22Rv1 (cell line): ENCODE data around the gene CADM3.

Source experiments
- H3K27ac ChIP-seq: fragments of 450-650 bp; 2 replicates; pipeline ENCODE4 v1.5.1; 2017
- ZFX ChIP-seq: fragments of 450-650 bp; IDR thresholded peaks from 2 replicates; pipeline ENCODE4 v1.6.1; 2017; ENCODE audit warnings: antibody characterized with exemption, borderline replicate concordance
- TF ChIP-seq, protein P1 (sequence below): fragments of 450-650 bp; IDR thresholded peaks from 2 replicates; pipeline ENCODE4 v1.5.1; 2017; ENCODE audit warnings: mild to moderate bottlenecking

CADM3 gene

DNA sequence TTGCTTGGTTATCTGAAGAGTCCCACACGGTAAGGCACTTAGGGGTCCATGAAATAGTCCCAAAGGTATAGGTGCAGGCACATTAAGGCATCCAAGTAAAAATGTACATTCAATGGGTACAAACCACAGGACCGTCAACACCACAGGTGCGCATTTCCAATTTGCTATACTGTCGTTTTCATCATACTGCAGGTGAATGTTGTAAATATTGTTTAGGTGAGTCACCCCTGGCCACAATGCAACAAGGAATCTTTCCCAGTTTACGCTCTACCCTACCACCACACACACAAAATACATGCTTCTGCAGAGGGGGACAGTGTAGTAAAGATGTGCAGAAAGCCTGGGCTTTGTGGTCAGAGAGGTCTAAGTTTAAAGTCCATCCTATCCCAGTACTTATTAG lies 13.7 kb downstream of the CADM3 start:
- no peak overlapping the region for H3K27ac ChIP-seq
- TF ChIP-seq ZFX = no peak
- TF ChIP-seq, protein P1, sequence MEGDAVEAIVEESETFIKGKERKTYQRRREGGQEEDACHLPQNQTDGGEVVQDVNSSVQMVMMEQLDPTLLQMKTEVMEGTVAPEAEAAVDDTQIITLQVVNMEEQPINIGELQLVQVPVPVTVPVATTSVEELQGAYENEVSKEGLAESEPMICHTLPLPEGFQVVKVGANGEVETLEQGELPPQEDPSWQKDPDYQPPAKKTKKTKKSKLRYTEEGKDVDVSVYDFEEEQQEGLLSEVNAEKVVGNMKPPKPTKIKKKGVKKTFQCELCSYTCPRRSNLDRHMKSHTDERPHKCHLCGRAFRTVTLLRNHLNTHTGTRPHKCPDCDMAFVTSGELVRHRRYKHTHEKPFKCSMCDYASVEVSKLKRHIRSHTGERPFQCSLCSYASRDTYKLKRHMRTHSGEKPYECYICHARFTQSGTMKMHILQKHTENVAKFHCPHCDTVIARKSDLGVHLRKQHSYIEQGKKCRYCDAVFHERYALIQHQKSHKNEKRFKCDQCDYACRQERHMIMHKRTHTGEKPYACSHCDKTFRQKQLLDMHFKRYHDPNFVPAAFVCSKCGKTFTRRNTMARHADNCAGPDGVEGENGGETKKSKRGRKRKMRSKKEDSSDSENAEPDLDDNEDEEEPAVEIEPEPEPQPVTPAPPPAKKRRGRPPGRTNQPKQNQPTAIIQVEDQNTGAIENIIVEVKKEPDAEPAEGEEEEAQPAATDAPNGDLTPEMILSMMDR = no peak

DNA sequence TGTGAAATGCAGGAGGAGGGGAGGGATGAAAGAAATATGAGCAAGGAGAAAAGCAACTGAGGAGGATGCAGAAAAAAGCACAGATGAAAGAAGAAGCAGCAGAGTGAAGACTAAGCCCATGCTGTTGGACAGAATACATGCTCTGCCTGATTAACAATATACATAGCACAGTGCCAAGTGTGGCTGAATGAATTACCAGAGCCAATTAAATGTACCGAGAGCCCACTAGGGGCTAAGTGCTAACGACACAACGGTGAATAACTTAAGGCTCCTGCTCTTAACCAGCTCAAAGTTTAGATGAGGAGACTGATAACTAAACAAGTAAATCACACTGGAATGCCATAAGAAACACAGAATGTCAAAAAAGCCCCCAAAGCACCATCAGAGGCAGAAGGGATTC lies 15.6 kb downstream of the CADM3 start:
- no peak for TF ChIP-seq ZFX
- TF ChIP-seq, protein P1 = no peak
- H3K27ac ChIP-seq = no peak overlapping the region

DNA sequence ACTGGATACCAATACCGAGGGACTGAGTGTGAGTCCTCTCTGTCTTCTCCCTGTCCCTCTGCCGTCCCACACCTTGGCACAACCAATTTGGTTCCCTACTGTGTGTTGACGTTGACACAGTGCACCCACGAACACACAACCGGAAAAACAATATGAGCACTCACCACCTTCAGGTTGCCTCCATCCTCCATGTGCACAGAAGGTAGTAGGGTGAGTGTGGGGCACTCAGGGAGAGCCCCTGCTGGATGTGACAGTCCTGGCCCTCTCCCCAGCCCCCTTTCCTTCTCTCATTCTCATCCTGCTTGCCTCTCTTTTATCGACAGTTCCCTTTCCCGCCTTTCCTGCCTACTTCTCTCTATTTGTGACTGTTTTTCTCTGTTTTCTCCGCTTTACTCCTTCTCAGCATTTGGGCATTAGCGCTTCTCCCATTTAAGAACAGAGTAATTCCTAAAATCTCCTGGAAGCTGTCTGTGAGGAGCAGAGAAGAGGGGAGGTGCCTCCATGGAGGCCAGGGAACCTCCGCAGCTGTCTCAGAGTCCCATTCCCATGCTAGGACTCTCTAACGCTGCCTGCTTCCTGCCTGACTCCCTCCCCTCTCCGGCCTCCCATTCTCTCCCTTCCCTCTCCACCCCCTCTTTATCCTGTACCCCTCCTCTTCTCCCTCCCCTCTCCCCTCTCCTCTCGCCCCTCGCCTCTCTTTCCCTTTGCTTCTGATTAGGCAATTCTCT lies 16.4 kb downstream of the CADM3 start:
- no peak overlapping the region for H3K27ac ChIP-seq
- TF ChIP-seq, protein P1 = no peak
- no peak for TF ChIP-seq ZFX

DNA sequence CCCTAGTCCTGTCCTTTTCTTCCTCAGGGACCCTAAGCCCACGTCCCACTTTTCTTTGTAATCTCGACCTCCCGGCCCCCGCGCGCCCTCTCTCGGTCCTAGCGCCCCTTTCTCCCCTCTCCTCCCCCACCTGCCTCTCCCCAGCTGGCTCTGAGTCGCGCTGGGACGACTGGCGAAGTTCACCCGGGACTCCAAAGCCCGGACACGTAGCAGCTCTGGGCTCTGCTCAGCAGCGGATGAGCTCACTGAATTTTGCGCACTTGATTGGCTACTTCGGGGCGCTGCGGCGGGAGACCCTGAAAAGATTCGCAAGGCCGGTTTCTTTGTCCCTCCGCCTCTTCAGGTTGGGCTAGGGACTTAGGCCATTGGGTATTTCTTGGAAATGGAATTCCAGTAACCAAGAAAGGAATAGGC lies 17.0 kb downstream of the CADM3 start:
- no peak overlapping the region for H3K27ac ChIP-seq
- TF ChIP-seq ZFX = no peak
- TF ChIP-seq, protein P1 = no peak

DNA sequence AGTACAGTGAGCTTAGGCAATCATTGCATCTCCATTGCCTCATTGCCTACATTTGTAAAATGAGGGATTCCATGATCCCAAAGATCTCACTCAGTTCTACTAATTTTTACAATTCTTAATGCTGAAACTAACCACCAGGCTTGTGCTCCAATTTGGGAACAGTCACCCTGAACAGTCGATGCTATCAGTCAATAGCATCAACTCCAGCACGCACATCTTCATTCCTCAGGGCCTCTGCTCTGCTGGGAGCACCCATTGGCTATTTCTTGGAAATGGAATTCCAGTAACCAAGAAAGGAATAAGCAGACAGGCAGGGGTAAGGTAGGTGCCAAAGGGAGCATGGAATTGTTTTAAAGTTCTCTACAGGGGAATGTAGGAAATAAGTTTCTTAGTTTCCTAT lies 19.0 kb downstream of the CADM3 start:
- no peak overlapping the region for H3K27ac ChIP-seq
- TF ChIP-seq, protein P1 = no peak
- TF ChIP-seq ZFX = no peak

DNA sequence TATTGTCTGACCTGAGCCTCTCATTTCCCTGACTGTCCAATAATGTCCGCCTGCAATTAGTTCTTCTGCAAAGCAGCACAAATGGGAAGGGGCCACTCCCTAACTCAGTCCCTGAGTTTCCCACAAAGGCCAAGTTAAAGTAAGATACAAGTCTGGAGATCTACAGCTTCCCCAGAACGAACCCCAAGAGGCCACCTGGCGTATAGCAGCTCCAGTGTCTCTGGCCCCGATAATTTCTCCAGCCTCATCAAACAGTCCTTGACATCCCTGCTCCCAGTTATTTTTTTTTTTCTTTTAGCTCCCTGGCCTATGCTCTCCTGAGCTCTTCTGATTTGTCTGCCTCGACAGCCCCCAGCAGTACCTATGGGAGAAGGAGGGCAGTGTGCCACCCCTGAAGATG lies 25.1 kb downstream of the CADM3 start:
- H3K27ac ChIP-seq = no peak overlapping the region
- TF ChIP-seq, protein P1 = peak; percentile 11; the same call in 1 of the 2 replicates
- no peak for TF ChIP-seq ZFX

DNA sequence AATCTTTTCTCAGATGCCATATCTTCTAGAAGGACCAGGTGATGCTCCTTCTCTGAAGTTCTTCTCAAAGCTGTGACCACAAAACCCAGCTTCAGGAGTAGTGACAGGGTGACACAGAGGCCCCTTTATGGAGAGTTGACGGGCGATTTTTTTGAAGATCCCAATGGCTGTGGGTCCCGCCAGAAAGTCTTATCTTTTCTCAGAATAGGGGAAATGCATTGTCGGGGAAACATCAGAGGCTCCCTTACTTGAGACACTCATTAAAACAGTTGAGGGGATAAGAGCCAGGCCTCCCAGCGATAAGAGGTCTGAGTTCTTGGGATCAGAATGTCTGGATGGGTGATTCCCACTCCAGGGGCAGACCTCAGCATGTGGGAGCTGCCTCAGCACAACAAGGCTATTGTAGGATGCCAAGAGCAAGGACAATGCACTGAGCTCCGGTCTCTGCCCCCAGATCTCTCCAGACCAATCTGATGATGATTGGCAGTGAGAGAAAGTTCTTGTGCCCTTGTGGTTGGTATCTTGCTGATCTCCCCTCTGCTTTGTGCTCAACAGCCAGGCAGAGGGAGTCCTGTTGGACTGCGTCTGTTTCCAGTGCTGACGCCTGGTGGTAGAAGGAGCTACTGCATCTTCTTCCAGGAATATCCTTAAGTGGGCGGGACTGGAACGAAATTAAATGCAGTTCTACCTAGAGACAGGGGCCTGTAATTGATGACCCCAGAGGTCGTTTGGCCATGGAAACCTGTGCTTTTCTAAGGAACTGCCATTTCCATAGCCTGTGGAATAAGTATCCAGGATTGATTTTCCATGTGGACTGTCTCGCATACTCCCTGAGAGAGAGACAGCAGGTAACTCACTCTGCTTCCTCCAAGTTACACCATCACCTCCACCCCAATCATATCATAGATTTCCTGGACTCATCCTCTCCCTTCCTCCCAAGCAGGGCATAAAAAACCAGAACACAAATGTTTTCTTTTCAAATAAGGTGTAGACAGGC lies 26.4 kb downstream of the CADM3 start:
- H3K27ac ChIP-seq = no peak overlapping the region
- TF ChIP-seq, protein P1 = peak; percentile 93
- no peak for TF ChIP-seq ZFX
